Activated naive CD8-positive, alpha-beta T cell (primary cell): ENCODE data around the gene TRNP1.

Experiments used
- H3K27ac Mint-ChIP-seq: one replicate; pipeline ENCODE4 v1.8.0; 2021; ENCODE audit warnings: mixed read lengths
- H3K27me3 Mint-ChIP-seq: one replicate; pipeline ENCODE4 v1.8.0; 2021; ENCODE audit warnings: mixed read lengths
- H3K36me3 Mint-ChIP-seq: one replicate; pipeline ENCODE4 v1.8.0; 2021; ENCODE audit warnings: mixed read lengths
- H3K4me1 Mint-ChIP-seq: one replicate; pipeline ENCODE4 v1.8.0; 2021; ENCODE audit warnings: low read depth, mixed read lengths
- H3K4me3 Mint-ChIP-seq: one replicate; pipeline ENCODE4 v1.8.0; 2021; ENCODE audit warnings: mild to moderate bottlenecking, mixed read lengths
- H3K9me3 Mint-ChIP-seq: one replicate; pipeline ENCODE4 v1.8.0; 2021; ENCODE audit warnings: low read depth, mixed read lengths

TRNP1 gene

DNA sequence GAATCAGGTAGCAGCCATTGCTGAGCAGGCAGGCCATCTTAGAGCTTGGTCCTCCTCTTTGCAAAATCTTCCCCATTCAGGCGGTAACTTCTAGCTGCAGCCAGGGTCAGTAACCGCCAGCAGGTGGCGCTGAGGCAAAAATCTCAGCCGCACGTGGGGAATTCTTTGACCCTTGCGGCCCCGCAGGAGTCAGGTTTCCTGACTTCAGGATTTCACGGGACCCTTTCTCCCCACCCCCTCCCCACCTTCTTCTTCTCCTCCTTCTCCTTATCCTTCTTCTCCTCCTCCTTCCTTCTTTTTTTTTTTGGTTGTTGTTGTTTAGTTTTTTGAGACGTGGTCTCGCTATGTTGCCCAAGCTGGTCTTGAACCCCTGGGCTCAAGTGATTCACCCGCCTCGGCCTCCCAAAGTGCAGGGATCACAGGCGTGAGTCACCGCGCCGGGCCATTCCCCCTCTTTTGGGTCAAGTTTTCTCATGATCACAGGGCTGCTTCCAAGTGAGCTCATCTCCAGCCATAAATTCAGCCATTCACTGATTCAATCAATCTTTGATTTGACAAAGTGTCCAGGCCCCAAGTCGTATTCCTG is 52.6 kb downstream of the TRNP1 start:
- H3K36me3 Mint-ChIP-seq = no peaks in the 10 kb centered on the region
- H3K4me1 Mint-ChIP-seq = peaks cover 20% of the 10 kb centered on the region
- no peaks in the 10 kb centered on the region for H3K9me3 Mint-ChIP-seq
- H3K27ac Mint-ChIP-seq = no peak overlapping the region
- H3K4me3 Mint-ChIP-seq = no peak overlapping the region
- no peaks in the 10 kb centered on the region for H3K27me3 Mint-ChIP-seq

DNA sequence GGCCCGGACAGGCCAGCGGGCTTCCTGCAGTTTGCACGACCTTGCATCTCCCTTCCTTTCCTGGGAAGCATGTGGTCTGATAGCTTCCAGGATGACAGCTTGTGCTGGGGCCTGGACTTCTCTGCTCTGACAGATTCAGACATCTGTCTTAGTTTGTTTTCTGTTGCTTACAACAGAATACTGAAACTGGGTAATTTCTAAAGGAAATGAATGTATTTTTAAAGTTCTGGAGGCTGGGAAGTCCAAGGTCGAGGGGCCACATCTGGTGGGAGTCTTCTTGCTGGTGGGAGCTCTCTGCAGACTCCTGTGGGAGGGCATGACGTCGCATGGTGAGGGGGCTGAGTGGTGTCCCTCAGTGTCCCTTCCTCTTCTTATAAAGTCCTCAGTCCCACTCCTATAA is 54.4 kb downstream of the TRNP1 start:
- no peaks in the 10 kb centered on the region for H3K9me3 Mint-ChIP-seq
- H3K4me1 Mint-ChIP-seq = peaks cover 20% of the 10 kb centered on the region
- no peak overlapping the region for H3K4me3 Mint-ChIP-seq
- H3K36me3 Mint-ChIP-seq = no peaks in the 10 kb centered on the region
- no peaks in the 10 kb centered on the region for H3K27me3 Mint-ChIP-seq
- no peak overlapping the region for H3K27ac Mint-ChIP-seq

DNA sequence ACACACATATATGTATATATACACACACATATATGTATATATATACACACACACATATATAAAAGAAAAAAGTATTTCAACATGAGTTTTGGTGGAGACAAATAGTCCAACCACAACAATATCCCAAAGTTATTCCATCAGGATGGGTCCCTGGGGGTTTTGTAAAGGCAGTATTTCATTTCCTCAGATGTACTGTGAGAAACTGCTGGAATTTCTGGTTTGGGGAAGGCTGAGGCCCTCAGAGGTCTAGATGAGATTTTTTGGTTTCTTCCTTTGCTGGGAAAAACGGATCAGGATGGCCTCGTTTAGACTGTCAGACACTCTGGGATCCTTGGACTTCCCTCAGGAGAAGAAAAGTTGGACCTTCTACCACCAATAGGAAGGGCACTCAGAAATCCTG is 55.6 kb downstream of the TRNP1 start:
- no peaks in the 10 kb centered on the region for H3K36me3 Mint-ChIP-seq
- H3K27me3 Mint-ChIP-seq = no peaks in the 10 kb centered on the region
- peaks cover 20% of the 10 kb centered on the region for H3K4me1 Mint-ChIP-seq
- no peak overlapping the region for H3K4me3 Mint-ChIP-seq
- H3K9me3 Mint-ChIP-seq = no peaks in the 10 kb centered on the region
- H3K27ac Mint-ChIP-seq = no peak overlapping the region

DNA sequence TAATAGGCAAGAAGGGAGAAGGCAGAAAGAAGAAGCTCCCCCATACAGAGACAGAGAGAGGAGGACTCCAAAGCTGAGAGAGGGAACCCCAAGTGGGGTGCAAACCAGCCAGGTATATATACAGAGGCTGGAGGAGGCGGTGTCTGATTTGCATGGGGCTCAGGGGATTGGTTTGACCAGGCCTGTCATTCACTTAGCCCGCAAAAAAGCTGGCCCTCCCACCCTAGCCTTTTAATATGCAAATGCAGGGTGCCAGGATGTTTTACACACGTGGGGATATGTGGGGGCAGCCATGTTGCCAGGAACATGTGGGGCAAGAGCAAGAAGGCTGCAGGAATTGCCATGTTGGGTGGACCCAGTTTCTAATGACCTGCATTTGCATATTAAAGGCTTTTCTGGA is 56.1 kb downstream of the TRNP1 start:
- H3K9me3 Mint-ChIP-seq = no peaks in the 10 kb centered on the region
- H3K27me3 Mint-ChIP-seq = no peaks in the 10 kb centered on the region
- no peak overlapping the region for H3K4me3 Mint-ChIP-seq
- peaks cover 17% of the 10 kb centered on the region for H3K4me1 Mint-ChIP-seq
- H3K27ac Mint-ChIP-seq = no peak overlapping the region
- H3K36me3 Mint-ChIP-seq = no peaks in the 10 kb centered on the region
